Neuronal stem cell (in vitro differentiated cells): Measurements from ENCODE around the gene CHD2.

Experiments used
- DNase-seq: peaks from one replicate; pipeline ENCODE4 v3.0.0-alpha.2; 2013; ENCODE audit warnings: low spot score
- H2AFZ ChIP-seq: one replicate; pipeline ENCODE4 v1.6.1; 2013; ENCODE audit warnings: mild to moderate bottlenecking, low read length, inconsistent platforms
- H2AK5ac ChIP-seq: 2 replicates; pipeline ENCODE4 v1.6.1; 2013; ENCODE audit warnings: low read depth, mild to moderate bottlenecking, inconsistent platforms, low read length, moderate library complexity, mixed read lengths
- H2BK120ac ChIP-seq: 2 replicates; pipeline ENCODE4 v1.6.1; 2013; ENCODE audit warnings: low read depth, mild to moderate bottlenecking, inconsistent platforms, low read length, moderate library complexity, mixed read lengths
- H2BK12ac ChIP-seq: one replicate; pipeline ENCODE4 v1.6.1; 2013; ENCODE audit warnings: low read length, inconsistent platforms
- H2BK15ac ChIP-seq: 2 replicates; pipeline ENCODE4 v1.6.1; 2013; ENCODE audit warnings: mild to moderate bottlenecking, low read length, inconsistent platforms, mixed read lengths
- H2BK5ac ChIP-seq: one replicate; pipeline ENCODE4 v1.6.1; 2013; ENCODE audit warnings: inconsistent platforms, mild to moderate bottlenecking, low read length, moderate library complexity
- H3K14ac ChIP-seq: one replicate; pipeline ENCODE4 v1.6.1; 2013; ENCODE audit warnings: low read length, inconsistent platforms
- H3K18ac ChIP-seq: 2 replicates; pipeline ENCODE4 v1.6.1; 2013; ENCODE audit warnings: low read length, inconsistent platforms
- H3K23ac ChIP-seq: 2 replicates; pipeline ENCODE4 v1.6.1; 2013; ENCODE audit warnings: low read depth, mild to moderate bottlenecking, mixed read lengths, low read length, inconsistent platforms; ENCODE audit not compliant: poor library complexity
- H3K27ac ChIP-seq: replicated peaks from 3 replicates; pipeline ENCODE4 v1.5.1; 2013; ENCODE audit warnings: low read length, inconsistent platforms
- H3K27me3 ChIP-seq, 3 experiments: 2 replicates each; pipeline ENCODE4 v1.6.1; 2013; ENCODE audit warnings: low read length in 3 of 3, mild to moderate bottlenecking in 2 of 3, inconsistent platforms in 1 of 3, low read depth in 1 of 3, mixed read lengths in 1 of 3, moderate library complexity in 1 of 3; ENCODE audit not compliant: control insufficient read depth in 3 of 3, insufficient read depth in 3 of 3
- H3K36me3 ChIP-seq, 2 donors: replicated peaks in 1 of 2; 2 replicates each; pipeline ENCODE4 v1.6.1; 2013; ENCODE audit warnings: low read length in 2 of 2; ENCODE audit not compliant: control insufficient read depth in 2 of 2, insufficient read depth in 2 of 2
- H3K4ac ChIP-seq: 2 replicates; pipeline ENCODE4 v1.6.1; 2013; ENCODE audit warnings: inconsistent platforms, mild to moderate bottlenecking, low read length, moderate library complexity
- H3K4me1 ChIP-seq, 2 donors: 1 replicate in 1 of 2; 2 replicates in 1 of 2; pipeline ENCODE4 v1.6.1; 2013; ENCODE audit warnings: low read length in 2 of 2, low read depth in 1 of 2; ENCODE audit not compliant: control insufficient read depth in 2 of 2, insufficient read depth in 1 of 2
- H3K4me2 ChIP-seq: one replicate; pipeline ENCODE4 v1.6.1; 2013; ENCODE audit warnings: mild to moderate bottlenecking, low read length, inconsistent platforms; ENCODE audit not compliant: insufficient read depth, poor library complexity, severe bottlenecking
- H3K4me3 ChIP-seq, 2 donors: 2 replicates each; pipeline ENCODE4 v1.5.1; 2013; ENCODE audit warnings: low read length in 2 of 2, mild to moderate bottlenecking in 2 of 2, inconsistent platforms in 1 of 2, moderate library complexity in 1 of 2
- H3K79me1 ChIP-seq: one replicate; pipeline ENCODE4 v1.6.1; 2013; ENCODE audit warnings: low read depth, mild to moderate bottlenecking, inconsistent platforms, low read length, moderate library complexity
- H3K9ac ChIP-seq: one replicate; pipeline ENCODE4 v1.6.1; 2013; ENCODE audit warnings: mild to moderate bottlenecking, low read depth, low read length, inconsistent platforms; ENCODE audit not compliant: poor library complexity
- H3K9me3 ChIP-seq, 2 donors: replicated peaks in 1 of 2; 2 replicates each; pipeline versions ENCODE3 to v1.6.1; 2013; ENCODE audit warnings: low read length in 2 of 2, mild to moderate bottlenecking in 2 of 2, inconsistent platforms in 1 of 2, low read depth in 1 of 2, mixed read lengths in 1 of 2, moderate library complexity in 1 of 2; ENCODE audit not compliant: control insufficient read depth in 2 of 2, insufficient read depth in 1 of 2
- H4K8ac ChIP-seq: one replicate; pipeline ENCODE4 v1.6.1; 2013; ENCODE audit warnings: low read depth, mild to moderate bottlenecking, inconsistent platforms, low read length, moderate library complexity
- H4K91ac ChIP-seq: one replicate; pipeline ENCODE4 v1.6.1; 2013; ENCODE audit warnings: low read length, low read depth, mild to moderate bottlenecking, inconsistent platforms; ENCODE audit not compliant: poor library complexity
- WGBS, 2 donors: extraction: QIAGEN DNeasy Blood & Tissue Kit; methylation state at CpG; one replicate each; pipeline ENCODE4 v1.1.7; 2013; ENCODE audit warnings: missing lambda C conversion rate in 2 of 2, mixed read lengths in 1 of 2; ENCODE audit not compliant: insufficient read length in 2 of 2, insufficient replicate concordance in 1 of 2; ENCODE audit errors: extremely low coverage in 2 of 2; 5-methylcytosine and 5-hydroxymethylcytosine counted together

CHD2 gene

GRCh38 chr15:92974183-92974915 is 74.2 kb downstream of the CHD2 start:
- no peak overlapping the region for H3K4me3 ChIP-seq
- WGBS, 2 donors, result no CpG with 5 or more reads among the region's 6 CpGs
- peaks cover 31 to 98% of the 10 kb centered on the region in 2 donors for H3K36me3 ChIP-seq

GRCh38 chr15:92979011-92979701 is 79.0 kb downstream of the CHD2 start:
- H2BK5ac ChIP-seq, result no peak overlapping the region
- no peak overlapping the region for H3K4me2 ChIP-seq
- WGBS, 2 donors, result no CpG with 5 or more reads among the region's 5 CpGs
- no peak overlapping the region for H3K18ac ChIP-seq
- H2BK12ac ChIP-seq, result no peak overlapping the region
- no peak overlapping the region for H3K23ac ChIP-seq
- no peak overlapping the region for H3K4me3 ChIP-seq
- H3K27ac ChIP-seq, result no peak overlapping the region
- no peak for DNase-seq
- H2AK5ac ChIP-seq, result no peak overlapping the region
- H3K4ac ChIP-seq, result no peak overlapping the region
- no peaks in the 10 kb centered on the region for H3K79me1 ChIP-seq
- H3K9ac ChIP-seq, result no peak overlapping the region
- no peaks in the 10 kb centered on the region for H3K27me3 ChIP-seq
- H3K4me1 ChIP-seq, result peaks cover 0 to 7% of the 10 kb centered on the region in 2 donors
- H2AFZ ChIP-seq, result no peak overlapping the region
- H4K8ac ChIP-seq, result no peak overlapping the region
- no peak overlapping the region for H2BK120ac ChIP-seq
- H3K9me3 ChIP-seq, result no peaks in the 10 kb centered on the region
- no peak overlapping the region for H2BK15ac ChIP-seq
- H3K36me3 ChIP-seq, result peaks cover 39 to 100% of the 10 kb centered on the region in 2 donors
- H3K14ac ChIP-seq, result no peak overlapping the region
- no peak overlapping the region for H4K91ac ChIP-seq

More at GRCh38 chr15:92974183-92974915, 74.2 kb downstream of the CHD2 start:
- H3K23ac ChIP-seq, result no peak overlapping the region
- no peak overlapping the region for H2BK15ac ChIP-seq
- no peak overlapping the region for H2BK5ac ChIP-seq
- no peak overlapping the region for H2BK120ac ChIP-seq
- no peak overlapping the region for H4K91ac ChIP-seq
- H3K79me1 ChIP-seq, result peaks cover under 1% of the 10 kb centered on the region
- DNase-seq, result no peak
- no peak overlapping the region for H3K27ac ChIP-seq
- no peak overlapping the region for H2AFZ ChIP-seq
- no peaks in the 10 kb centered on the region for H3K9me3 ChIP-seq
- no peak overlapping the region for H3K4ac ChIP-seq
- H3K18ac ChIP-seq, result no peak overlapping the region
- H2AK5ac ChIP-seq, result no peak overlapping the region
- H3K4me2 ChIP-seq, result no peak overlapping the region
- no peak overlapping the region for H2BK12ac ChIP-seq
- H3K9ac ChIP-seq, result no peak overlapping the region
- no peak overlapping the region for H4K8ac ChIP-seq
- H3K4me1 ChIP-seq, result no peaks in the 10 kb centered on the region
- no peaks in the 10 kb centered on the region for H3K27me3 ChIP-seq
- H3K14ac ChIP-seq, result no peak overlapping the region

- Histone ChIP-seq H3K79me1 (peaks cover 2% of the 10 kb centered on the region), H2AFZ (no peak overlapping the region), H3K14ac (no peak overlapping the region), H3K4me1 (peaks cover 0 to 7% of the 10 kb centered on the region in 2 donors), H2BK12ac (no peak overlapping the region), H3K4ac (no peak overlapping the region), H3K23ac (no peak overlapping the region), H3K4me2 (no peak overlapping the region), H3K36me3 (peaks cover 40 to 100% of the 10 kb centered on the region in 2 donors), H3K18ac (no peak overlapping the region), H2BK15ac (no peak overlapping the region), H3K27ac (no peak overlapping the region), H2AK5ac (no peak overlapping the region), H2BK120ac (no peak overlapping the region), H3K27me3 (no peaks in the 10 kb centered on the region), H4K8ac (no peak overlapping the region), H3K4me3 (no peak overlapping the region), H3K9me3 (no peaks in the 10 kb centered on the region), H2BK5ac (no peak overlapping the region), H4K91ac (no peak overlapping the region), H3K9ac (no peak overlapping the region)
- no CpG with 5 or more reads among the region's 8 CpGs for WGBS, 2 donors
- no peak for DNase-seq
Measured at GRCh38 chr15:92981333-92981732, 81.2 kb downstream of the CHD2 start.

- peaks cover 2% of the 10 kb centered on the region for H3K79me1 ChIP-seq
- H3K18ac ChIP-seq, result no peak overlapping the region
- H3K9ac ChIP-seq, result no peak overlapping the region
- H2BK15ac ChIP-seq, result no peak overlapping the region
- peaks cover 36 to 99% of the 10 kb centered on the region in 2 donors for H3K36me3 ChIP-seq
- H3K27me3 ChIP-seq, result no peaks in the 10 kb centered on the region
- no peak overlapping the region for H3K23ac ChIP-seq
- no peak for DNase-seq
- no peak overlapping the region for H2AFZ ChIP-seq
- no peak overlapping the region for H4K8ac ChIP-seq
- no peak overlapping the region for H3K4me3 ChIP-seq
- WGBS, 2 donors, result no CpG with 5 or more reads among the region's 4 CpGs
- no peak overlapping the region for H3K14ac ChIP-seq
- H3K4me2 ChIP-seq, result no peak overlapping the region
- H2BK12ac ChIP-seq, result no peak overlapping the region
- H3K4me1 ChIP-seq, result peaks cover under 1 to 7% of the 10 kb centered on the region in 2 donors
- no peak overlapping the region for H2BK5ac ChIP-seq
- H4K91ac ChIP-seq, result no peak overlapping the region
- H2BK120ac ChIP-seq, result no peak overlapping the region
- no peak overlapping the region for H2AK5ac ChIP-seq
- H3K9me3 ChIP-seq, result no peaks in the 10 kb centered on the region
- no peak overlapping the region for H3K4ac ChIP-seq
- H3K27ac ChIP-seq, result no peak overlapping the region
Measured at GRCh38 chr15:92984161-92984560, 84.0 kb downstream of the CHD2 start.
